Mucosa of stomach (tissue), 1 donor: ENCODE results near the gene TMCO6.

Experiments
- H3K27me3 ChIP-seq: one replicate; pipeline ENCODE4 v1.7.0; 2013; ENCODE audit warnings: mild to moderate bottlenecking, low read length; ENCODE audit not compliant: control insufficient read depth, insufficient read depth
- H3K36me3 ChIP-seq: one replicate; pipeline ENCODE4 v1.7.0; 2013; ENCODE audit warnings: low read length; ENCODE audit not compliant: control insufficient read depth, insufficient read depth
- H3K4me1 ChIP-seq: one replicate; pipeline ENCODE4 v1.7.0; 2013; ENCODE audit warnings: mild to moderate bottlenecking, low read length; ENCODE audit not compliant: control insufficient read depth, insufficient read depth
- H3K4me3 ChIP-seq: one replicate; pipeline ENCODE4 v1.7.0; 2013; ENCODE audit warnings: low read length
- H3K9ac ChIP-seq: one replicate; pipeline ENCODE4 v1.7.0; 2013; ENCODE audit warnings: mild to moderate bottlenecking, low read length, moderate library complexity
- H3K9me3 ChIP-seq: one replicate; pipeline ENCODE4 v1.7.0; 2013; ENCODE audit warnings: mild to moderate bottlenecking, low read length, moderate library complexity; ENCODE audit not compliant: control insufficient read depth
- donor health status: Pancreatic carcinoma.

The TMCO6 gene

DNA sequence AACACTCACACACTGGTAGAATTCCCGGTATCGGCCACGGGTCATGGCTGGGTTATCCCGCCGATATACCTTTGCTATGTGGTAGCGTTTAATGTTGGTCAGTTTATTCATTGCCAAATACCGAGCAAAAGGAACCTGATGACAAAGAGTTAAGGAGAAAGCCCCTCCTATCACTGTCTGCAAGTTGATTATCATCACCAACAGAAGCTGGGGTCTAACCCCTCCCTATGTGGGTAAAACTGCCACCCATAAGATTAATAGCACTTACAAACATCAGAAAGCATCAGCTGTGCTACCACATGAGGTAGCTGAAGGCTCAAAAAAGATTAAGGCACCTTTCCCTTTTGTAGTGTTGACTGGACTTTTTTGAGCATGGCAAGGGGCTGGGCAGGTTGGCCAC, 39.7 kb downstream of the TMCO6 start:
- H3K9ac ChIP-seq = no peak overlapping the region
- no peaks in the 10 kb centered on the region for H3K9me3 ChIP-seq
- H3K36me3 ChIP-seq = peaks cover 4% of the 10 kb centered on the region
- no peak overlapping the region for H3K4me3 ChIP-seq
- no peaks in the 10 kb centered on the region for H3K4me1 ChIP-seq
- H3K27me3 ChIP-seq = no peaks in the 10 kb centered on the region

DNA sequence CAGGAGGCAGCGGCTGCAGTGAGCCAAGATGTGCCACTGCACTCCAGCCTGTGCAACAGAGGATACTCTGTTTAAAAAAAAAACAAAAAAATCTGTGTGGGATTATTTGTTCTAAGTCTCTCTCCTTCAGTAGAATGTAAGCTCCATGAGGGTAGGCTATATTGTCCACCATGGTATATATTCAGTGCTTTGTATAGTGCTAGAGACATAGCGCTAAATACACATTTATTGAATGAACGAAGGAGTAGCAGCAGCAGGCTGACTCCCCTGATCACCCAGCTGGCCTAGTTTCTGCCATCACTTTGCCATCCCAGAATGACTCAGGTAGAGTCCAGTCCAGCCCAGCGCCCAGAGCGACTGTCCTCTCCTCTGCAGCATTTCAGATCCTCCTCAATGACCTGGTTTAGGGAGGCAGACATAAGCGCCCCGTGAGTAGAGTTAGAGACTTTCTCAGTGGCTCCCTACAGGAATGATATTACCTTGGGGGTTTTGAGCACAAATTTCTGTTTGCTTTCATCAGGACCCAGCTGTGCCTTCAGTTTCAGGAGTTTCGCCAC, 51.2 kb downstream of the TMCO6 start:
- peaks cover 3% of the 10 kb centered on the region for H3K36me3 ChIP-seq
- peak overlapping the region; percentile 84 for H3K9ac ChIP-seq
- H3K4me1 ChIP-seq = peaks cover 12% of the 10 kb centered on the region
- no peaks in the 10 kb centered on the region for H3K27me3 ChIP-seq
- peak overlapping the region; percentile 79 for H3K4me3 ChIP-seq
- no peaks in the 10 kb centered on the region for H3K9me3 ChIP-seq

DNA sequence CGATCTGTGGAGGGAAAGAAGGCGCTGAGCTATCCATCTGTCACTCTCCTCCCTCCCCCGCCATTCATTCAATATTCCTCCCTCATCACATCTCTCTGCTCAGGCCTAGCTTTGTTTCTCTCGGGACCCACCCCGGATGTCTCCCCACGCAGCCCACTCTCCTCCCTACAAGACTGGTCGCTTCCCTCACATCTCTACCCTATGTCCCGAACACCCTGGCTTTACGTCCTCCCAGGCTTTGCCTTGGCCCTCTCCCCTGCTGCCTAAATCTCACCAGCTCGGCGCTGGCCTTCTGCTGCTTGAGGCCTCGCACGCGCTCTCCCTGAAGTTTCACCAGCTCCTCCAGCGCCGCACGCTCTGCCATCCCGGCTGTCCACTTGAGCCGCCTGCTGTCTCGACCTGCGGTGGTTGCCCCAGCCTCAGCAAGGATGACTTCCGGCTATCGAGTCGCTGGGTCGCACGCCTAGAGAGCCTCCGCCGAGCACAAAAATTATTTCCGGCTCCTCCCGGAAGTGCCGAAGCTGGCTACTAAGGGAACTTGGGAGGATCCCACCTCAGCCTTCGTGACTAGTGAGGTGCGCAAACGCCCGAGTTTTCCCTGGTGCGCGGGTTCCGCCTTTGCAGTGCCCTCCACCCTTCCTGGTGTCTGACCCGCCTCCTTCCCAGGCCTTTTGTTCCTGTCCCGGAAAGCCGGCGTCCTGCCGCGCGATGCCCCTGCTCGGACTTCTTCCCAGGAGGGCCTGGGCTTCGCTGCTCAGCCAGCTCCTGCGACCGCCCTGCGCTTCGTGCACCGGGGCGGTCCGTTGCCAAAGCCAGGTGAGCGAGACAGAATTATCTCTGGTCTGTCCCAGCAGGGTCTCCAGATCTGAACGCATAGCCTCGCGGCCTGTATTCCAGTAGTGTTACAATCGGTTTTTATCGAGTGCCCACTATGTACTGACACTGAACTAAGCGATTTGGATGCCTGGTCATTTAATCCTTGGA, 52.0 kb downstream of the TMCO6 start, which contains the start of the genes HARS1 and HARS2:
TSS of gene HARS1 (minus strand) at position 430 of the 984 bp plus-strand sequence. CDS start at position 364, 66 bp downstream.
TSS of gene HARS2 (plus strand) at position 515 of the 984 bp plus-strand sequence. CDS start at position 709, 194 bp downstream.
- no peaks in the 10 kb centered on the region for H3K9me3 ChIP-seq
- peaks cover 3% of the 10 kb centered on the region for H3K36me3 ChIP-seq
- peaks cover 12% of the 10 kb centered on the region for H3K4me1 ChIP-seq
- peak within 1 kb of the TSS; percentile 79 for H3K4me3 ChIP-seq
- H3K27me3 ChIP-seq = no peaks in the 10 kb centered on the region
- peak within 1 kb of the TSS; percentile 84 for H3K9ac ChIP-seq

DNA sequence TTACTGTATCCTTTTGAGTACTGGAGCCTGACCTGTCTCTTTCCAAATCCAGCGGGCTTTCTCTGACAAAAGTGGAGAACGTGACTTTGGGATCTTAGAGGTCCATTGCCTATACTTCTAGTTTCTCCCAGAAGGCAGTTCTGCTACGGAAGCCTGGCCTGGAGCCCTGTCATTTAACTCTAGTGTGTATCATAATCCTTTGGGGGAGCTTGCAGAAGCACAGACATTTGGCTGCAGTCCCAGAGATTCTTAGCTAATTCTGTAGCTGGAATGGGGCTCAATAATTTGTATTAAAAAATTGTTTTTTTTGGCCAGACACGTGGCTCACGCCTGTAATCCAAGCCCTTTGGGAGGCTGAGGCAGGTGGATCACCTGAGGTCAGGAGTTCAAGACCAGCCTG, 55.0 kb downstream of the TMCO6 start:
- no peaks in the 10 kb centered on the region for H3K27me3 ChIP-seq
- no peaks in the 10 kb centered on the region for H3K9me3 ChIP-seq
- peaks cover 12% of the 10 kb centered on the region for H3K4me1 ChIP-seq
- H3K9ac ChIP-seq = no peak overlapping the region
- H3K4me3 ChIP-seq = no peak overlapping the region
- H3K36me3 ChIP-seq = peaks cover 23% of the 10 kb centered on the region
